Left colon (tissue), 2 donors: ENCODE measurements around the gene C2orf66. TPM values are rescaled to one million over a fixed set of nuclear protein-coding genes. Genes with fewer than 3 reads are reported as not detected.

Experiments used
- ATAC-seq: fragments of 200-7000 bp; cut with Tn5 transposase; one replicate; pipeline ENCODE4 v1.9.1; 2020; ENCODE audit warnings: mild to moderate bottlenecking, moderate library complexity
- DNase-seq, 2 donors: peaks; one replicate each; pipeline ENCODE4 v3.0.0-alpha.2; 2020
- intact Hi-C, 2 donors: fragments of 100-400 bp; cut with DNase I in 1 of 2; cut with micrococcal nuclease in 1 of 2; formaldehyde crosslinking; loops; one replicate each; pipeline versions ENCODE4 v1.11.2 to v1.14.0; 2022; cut with DNase I, micrococcal nuclease
- total RNA-seq, 2 donors: library from RNA; stranded (reverse); fragmentation: NEBNext Ultra II Directional; extraction: Animal tissue kit (Norgen Biotek cat#: 25700); gene quantifications; one replicate each; pipeline ENCODE4 v1.2.1, GENCODE V29; 2021
- donor health status: DM: no; HTN: no; CAD: no.
- donor health status: DM: yes; HTN: yes; CAD: no.

C2orf66 gene
- total RNA-seq, 2 donors from 2014 or later, result not detected

GRCh38 chr2:196792865-196793264 is 16.3 kb downstream of the C2orf66 start:
- ATAC-seq, result no peak
- DNase-seq, result no peak
- intact Hi-C loops, result no loop called here

GRCh38 chr2:196783431-196784094 is 25.6 kb downstream of the C2orf66 start:
- ATAC-seq (no peak), DNase-seq (no peak)
- intact Hi-C loops, result loop anchor here in 1 of 2 donors (10.0 kb wide), 1 partner anchor 621 kb away; no protein-coding TSS in a partner anchor

- ATAC-seq (no peak), DNase-seq (no peak)
- intact Hi-C loops, result no loop called here
These were observed 42.1 kb downstream of the C2orf66 start for GRCh38 chr2:196767101-196767500.

DNA sequence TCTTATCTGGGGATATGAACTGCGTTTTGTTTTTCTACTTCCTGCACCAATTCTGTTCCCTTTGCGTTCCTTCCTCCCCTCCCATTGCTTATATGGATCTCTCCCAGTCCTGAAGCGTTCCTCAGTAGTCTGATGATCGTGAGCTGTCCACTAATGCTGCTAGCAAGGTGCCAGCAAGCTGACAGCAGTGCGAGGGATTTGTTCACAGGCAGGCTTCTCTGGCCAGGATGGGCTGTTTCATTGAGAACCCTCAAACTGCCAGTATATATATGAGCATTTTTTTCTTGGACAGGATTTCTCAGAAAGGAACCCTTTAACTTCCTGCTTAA is 49.8 kb downstream of the C2orf66 start:
- ATAC-seq, result no peak
- intact Hi-C loops, result no loop called here
- no peak for DNase-seq

DNA sequence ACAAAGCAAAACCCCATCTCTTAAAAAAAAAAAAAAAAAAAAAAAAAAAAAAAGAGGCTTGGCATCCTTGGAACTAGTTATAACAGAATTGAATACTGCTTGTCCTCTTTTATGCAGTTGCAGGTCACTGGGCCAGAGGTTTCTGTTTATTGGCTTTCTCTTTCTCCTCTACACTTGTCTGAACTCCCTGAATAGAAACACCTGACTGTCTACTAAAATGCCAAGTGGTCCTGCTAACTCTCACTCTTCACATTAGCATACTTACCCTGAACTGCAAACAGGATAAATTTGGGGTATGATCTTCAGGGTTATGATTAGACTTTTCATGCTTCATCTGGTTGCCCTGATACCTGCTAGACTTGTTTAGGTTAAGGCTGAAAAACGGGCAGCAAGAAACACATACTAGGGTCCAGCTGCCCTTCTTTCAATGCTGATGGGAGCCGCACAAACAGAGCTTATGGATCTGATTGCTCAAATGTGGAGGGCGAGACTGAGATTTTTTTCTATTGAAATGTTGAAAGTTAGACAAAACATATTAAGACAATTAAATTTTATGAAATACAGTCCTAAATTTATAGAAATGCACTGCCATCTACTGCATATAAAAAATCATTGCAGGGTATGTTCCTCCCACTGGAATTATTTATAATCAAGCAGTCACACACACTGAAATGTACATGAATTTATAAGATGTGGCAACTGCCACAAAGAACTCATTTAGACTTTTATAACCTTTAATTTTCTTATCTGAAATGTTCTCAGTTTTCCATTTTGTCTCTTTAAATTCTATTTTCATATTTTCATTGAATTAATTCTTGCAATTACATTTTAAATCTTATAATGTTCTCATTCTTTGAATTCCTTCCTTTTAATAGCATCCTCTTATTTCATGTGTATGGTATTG is 50.4 kb downstream of the C2orf66 start:
- ATAC-seq (no peak), DNase-seq (no peak)
- intact Hi-C loops, result no loop called here

Other genes starting within 250 kb of the C2orf66 start
- gene HECW2, start 215.8 kb downstream of the C2orf66 start, total RNA-seq, result 1 to 10 TPM in 1 of 2 donors, under 1 TPM in 1; 0.95 to 1.6 TPM
- gene CCDC150, start 169.6 kb downstream of the C2orf66 start, total RNA-seq, result 1 to 10 TPM; 1.6 to 5.8 TPM
- gene GTF3C3, start 9.7 kb downstream of the C2orf66 start, total RNA-seq, result 10 to 100 TPM; 18.5 to 28.4 TPM
- gene PGAP1, start 117.4 kb upstream of the C2orf66 start, total RNA-seq, result 10 to 100 TPM; 15.0 to 17.2 TPM